Smooth muscle cell (in vitro differentiated cells): Measurements from ENCODE around the gene TMEM247. TPM values are rescaled to one million over a fixed set of nuclear protein-coding genes. Genes with fewer than 3 reads are reported as not detected.

Source experiments
- DNase-seq: peaks from one replicate; lab custom pipeline; 2025; ENCODE audit not compliant: unreplicated experiment; lab: John Stamatoyannopoulos, UW
- H2AFZ ChIP-seq: fragments of 200-600 bp; sonication (generic); 2 replicates; pipeline ENCODE4 v1.6.0; 2016; ENCODE audit warnings: antibody characterized with exemption, low read depth, mild to moderate bottlenecking
- H3F3A ChIP-seq: fragments of 200-600 bp; sonication (generic); 2 replicates; pipeline ENCODE4 v1.6.0; 2017; ENCODE audit warnings: antibody characterized with exemption, low read depth
- H3K27ac ChIP-seq: fragments of 200-600 bp; sonication (generic); 2 replicates; pipeline ENCODE4 v1.5.1; 2016; ENCODE audit warnings: low read depth, mild to moderate bottlenecking
- H3K27me3 ChIP-seq: fragments of 200-600 bp; sonication (generic); 2 replicates; pipeline ENCODE4 v1.6.1; 2016; ENCODE audit warnings: low read depth, mild to moderate bottlenecking
- H3K36me3 ChIP-seq: fragments of 200-600 bp; sonication (generic); 2 replicates; pipeline ENCODE4 v1.5.1; 2016; ENCODE audit warnings: low read depth
- H3K4me1 ChIP-seq: fragments of 200-600 bp; sonication (generic); 2 replicates; pipeline ENCODE4 v1.5.1; 2016; ENCODE audit warnings: low read depth
- H3K4me2 ChIP-seq: fragments of 200-600 bp; sonication (generic); 2 replicates; pipeline ENCODE4 v1.6.0; 2016; ENCODE audit warnings: mild to moderate bottlenecking
- H3K4me3 ChIP-seq: fragments of 200-600 bp; sonication (generic); 2 replicates; pipeline ENCODE4 v1.5.1; 2016; ENCODE audit warnings: mild to moderate bottlenecking
- H3K79me2 ChIP-seq: fragments of 200-600 bp; sonication (generic); 2 replicates; pipeline ENCODE4 v1.6.0; 2016; ENCODE audit warnings: low read depth, mild to moderate bottlenecking
- H3K9ac ChIP-seq: fragments of 200-600 bp; sonication (generic); 2 replicates; pipeline ENCODE4 v1.6.0; 2016; ENCODE audit warnings: low read depth
- H3K9me3 ChIP-seq: fragments of 200-600 bp; sonication (generic); replicated peaks from 2 replicates; pipeline ENCODE4 v1.5.1; 2016; ENCODE audit warnings: low read depth
- H4K20me1 ChIP-seq: fragments of 200-600 bp; sonication (generic); 2 replicates; pipeline ENCODE4 v1.6.0; 2016; ENCODE audit warnings: low read depth
- CTCF ChIP-seq: fragments of 200-600 bp; sonication (generic); IDR thresholded peaks from 2 replicates; pipeline ENCODE4 v1.5.1; 2017; ENCODE audit warnings: borderline replicate concordance, mild to moderate bottlenecking, antibody characterized with exemption; ENCODE audit not compliant: insufficient read depth, poor library complexity, severe bottlenecking
- WGBS: methylation state at CpG from one replicate; pipeline ENCODE4 v1.1.7; 2016; ENCODE audit warnings: low lambda C conversion rate; 5-methylcytosine and 5-hydroxymethylcytosine counted together
- polyA plus RNA-seq: library from polyadenylated mRNA; unstranded; fragments of >200 nt; fragmentation: Nextera tagmentation; extraction: Ambion mirVana; gene quantifications from 2 replicates; pipeline ENCODE4 v1.2.1, GENCODE V29; 2016
- total RNA-seq: library from RNA; depleted of rRNA; stranded (reverse); fragments of >200 nt; gene quantifications from 2 replicates; pipeline ENCODE4 v1.2.3, GENCODE V29; 2014

TMEM247 gene
- total and polyA plus RNA-seq, 2 experiments from 2014 or later = not detected

- Histone ChIP-seq H4K20me1 (no peaks in the 10 kb centered on the region), H3K27ac (peak overlapping the region; percentile 64), H3K4me3 (no peak overlapping the region), H3K4me2 (peak overlapping the region; percentile 62), H3K79me2 (no peaks in the 10 kb centered on the region), H2AFZ (peak overlapping the region; percentile 6), H3K9me3 (no peaks in the 10 kb centered on the region), H3K27me3 (no peaks in the 10 kb centered on the region), H3K36me3 (no peaks in the 10 kb centered on the region), H3K9ac (peak overlapping the region; percentile 10), H3K4me1 (peaks cover 10% of the 10 kb centered on the region), H3F3A (peaks cover 3% of the 10 kb centered on the region)
- 25% methylated on average over 3 of the region's 3 CpGs for WGBS
- no peak for DNase-seq
- no peak for TF ChIP-seq CTCF
Measured at GRCh38 chr2:46434851-46435273, 44.5 kb upstream of the TMEM247 start.

- Histone ChIP-seq H3K9ac (peak overlapping the region; percentile 10), H3K4me3 (no peak overlapping the region), H3K9me3 (no peaks in the 10 kb centered on the region), H4K20me1 (no peaks in the 10 kb centered on the region), H3K27me3 (no peaks in the 10 kb centered on the region), H3K4me2 (peak overlapping the region; percentile 62), H3F3A (peaks cover 3% of the 10 kb centered on the region), H3K27ac (peak overlapping the region; percentile 64), H3K36me3 (no peaks in the 10 kb centered on the region), H2AFZ (peak overlapping the region; percentile 6), H3K79me2 (no peaks in the 10 kb centered on the region), H3K4me1 (peaks cover 10% of the 10 kb centered on the region)
- no peak for DNase-seq
- TF ChIP-seq CTCF = no peak
Measured at GRCh38 chr2:46435353-46435752, 44.0 kb upstream of the TMEM247 start.

GRCh38 chr2:46435796-46436360 lies 43.5 kb upstream of the TMEM247 start:
- TF ChIP-seq CTCF = no peak
- Histone ChIP-seq H3K36me3 (no peaks in the 10 kb centered on the region), H3K9ac (no peak overlapping the region), H3F3A (peaks cover 3% of the 10 kb centered on the region), H3K4me1 (peaks cover 10% of the 10 kb centered on the region), H3K9me3 (no peaks in the 10 kb centered on the region), H3K27ac (peak overlapping the region; percentile 64), H3K4me2 (peak overlapping the region; percentile 62), H3K79me2 (no peaks in the 10 kb centered on the region), H3K27me3 (no peaks in the 10 kb centered on the region), H2AFZ (no peak overlapping the region), H3K4me3 (no peak overlapping the region), H4K20me1 (no peaks in the 10 kb centered on the region)
- 53% methylated on average over 4 of the region's 4 CpGs for WGBS
- DNase-seq = no peak

GRCh38 chr2:46436800-46437199 lies 42.6 kb upstream of the TMEM247 start:
- no peak overlapping the region for H2AFZ ChIP-seq
- H3K79me2 ChIP-seq = no peaks in the 10 kb centered on the region
- no peaks in the 10 kb centered on the region for H4K20me1 ChIP-seq
- DNase-seq = no peak
- H3K9me3 ChIP-seq = no peaks in the 10 kb centered on the region
- no peak overlapping the region for H3K4me2 ChIP-seq
- no peaks in the 10 kb centered on the region for H3K27me3 ChIP-seq
- H3K27ac ChIP-seq = no peak overlapping the region
- no peak for TF ChIP-seq CTCF
- no peak overlapping the region for H3K4me3 ChIP-seq
- no peaks in the 10 kb centered on the region for H3K36me3 ChIP-seq
- peaks cover 3% of the 10 kb centered on the region for H3F3A ChIP-seq
- H3K4me1 ChIP-seq = peaks cover 10% of the 10 kb centered on the region
- H3K9ac ChIP-seq = no peak overlapping the region
